Mesendoderm (in vitro differentiated cells): ENCODE measurements around the gene FSIP1.
A peak's percentile ranks its signal among the peaks of the same experiment; 100 is the strongest.

Experiments
- DNase-seq: peaks from one replicate; pipeline ENCODE4 v3.0.0; 2013
- H2AK5ac ChIP-seq: 2 replicates; pipeline ENCODE4 v1.6.1; 2013; ENCODE audit warnings: low read length, inconsistent platforms
- H2BK120ac ChIP-seq: 2 replicates; pipeline ENCODE4 v1.6.1; 2013; ENCODE audit warnings: low read depth, mild to moderate bottlenecking, low read length, moderate library complexity, mixed read lengths
- H2BK15ac ChIP-seq: replicated peaks from 2 replicates; pipeline ENCODE4 v1.6.1; 2013; ENCODE audit warnings: low read depth, mild to moderate bottlenecking, moderate library complexity
- H2BK5ac ChIP-seq: 2 replicates; pipeline ENCODE4 v1.6.1; 2013; ENCODE audit warnings: low read length, inconsistent platforms
- H3K18ac ChIP-seq: 2 replicates; pipeline ENCODE4 v1.6.1; 2013; ENCODE audit warnings: mild to moderate bottlenecking, low read length, mixed read lengths
- H3K23ac ChIP-seq: one replicate; pipeline ENCODE4 v1.6.1; 2013; ENCODE audit warnings: low read length
- H3K27ac ChIP-seq: 2 replicates; pipeline ENCODE4 v1.5.1; 2013; ENCODE audit warnings: low read depth, mild to moderate bottlenecking, inconsistent platforms, low read length, moderate library complexity
- H3K27me3 ChIP-seq: 2 replicates; pipeline ENCODE4 v1.6.1; 2013; ENCODE audit warnings: low read length, control low read depth, mild to moderate bottlenecking, inconsistent platforms; ENCODE audit not compliant: insufficient read depth, poor library complexity
- H3K36me3 ChIP-seq: 2 replicates; pipeline ENCODE4 v1.6.1; 2013; ENCODE audit warnings: low read length, inconsistent platforms; ENCODE audit not compliant: control insufficient read depth, insufficient read depth
- H3K4ac ChIP-seq: one replicate; pipeline ENCODE4 v1.6.1; 2013; ENCODE audit warnings: low read depth, mild to moderate bottlenecking, low read length, moderate library complexity
- H3K4me1 ChIP-seq: 2 replicates; pipeline ENCODE4 v1.6.1; 2013; ENCODE audit warnings: low read depth, low read length, inconsistent platforms; ENCODE audit not compliant: control insufficient read depth
- H3K4me2 ChIP-seq: 2 replicates; pipeline ENCODE4 v1.6.1; 2013; ENCODE audit warnings: low read length
- H3K4me3 ChIP-seq: 2 replicates; pipeline ENCODE4 v1.5.1; 2013; ENCODE audit warnings: mild to moderate bottlenecking, low read length
- H3K56ac ChIP-seq: one replicate; pipeline ENCODE4 v1.6.1; 2013; ENCODE audit warnings: low read length
- H3K79me1 ChIP-seq: 2 replicates; pipeline ENCODE4 v1.6.1; 2013; ENCODE audit warnings: low read length, inconsistent platforms
- H3K79me2 ChIP-seq: 2 replicates; pipeline ENCODE4 v1.6.1; 2013; ENCODE audit warnings: mild to moderate bottlenecking, low read length; ENCODE audit not compliant: control insufficient read depth, insufficient read depth
- H3K9ac ChIP-seq: 2 replicates; pipeline ENCODE4 v1.6.1; 2013; ENCODE audit warnings: low read length, inconsistent platforms
- H4K5ac ChIP-seq: one replicate; pipeline ENCODE4 v1.6.1; 2013; ENCODE audit warnings: low read length
- H4K8ac ChIP-seq: one replicate; pipeline ENCODE4 v1.6.1; 2013; ENCODE audit warnings: low read depth, mild to moderate bottlenecking, control low read depth, low read length, moderate library complexity
- WGBS: extraction: QIAGEN DNeasy Blood & Tissue Kit; methylation state at CpG from one replicate; pipeline ENCODE4 v1.1.7; 2013; ENCODE audit warnings: low lambda C conversion rate, missing lambda C conversion rate; ENCODE audit not compliant: insufficient coverage; ENCODE audit errors: extremely low coverage; 5-methylcytosine and 5-hydroxymethylcytosine counted together

FSIP1 gene

DNA sequence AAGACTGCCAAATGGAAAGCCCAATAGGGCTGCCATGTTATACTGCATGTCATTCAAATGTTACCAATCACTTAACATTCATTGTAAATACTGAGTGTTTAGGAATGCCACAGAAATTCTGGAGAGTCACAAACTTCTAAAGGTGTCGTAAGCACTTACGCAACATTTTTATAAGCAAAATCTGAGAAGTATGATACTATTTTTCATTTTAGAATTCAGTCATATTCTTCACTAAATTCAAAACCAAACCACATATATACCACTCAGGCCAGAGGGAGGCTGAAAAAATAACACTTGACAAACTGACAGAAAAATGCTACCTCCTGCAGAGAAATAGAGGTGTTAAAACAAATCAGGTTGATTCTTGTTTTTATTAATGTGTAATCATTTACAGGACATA lies 112.0 kb downstream of the FSIP1 start:
- H3K79me1 ChIP-seq: no peaks in the 10 kb centered on the region
- no CpG with 5 or more reads among the region's 2 CpGs for WGBS
- H3K79me2 ChIP-seq: no peaks in the 10 kb centered on the region
- DNase-seq: no peak
- H3K27ac ChIP-seq: no peak overlapping the region
- H2BK15ac ChIP-seq: no peak overlapping the region
- H3K4me2 ChIP-seq: no peak overlapping the region
- no peak overlapping the region for H3K9ac ChIP-seq
- H3K56ac ChIP-seq: no peak overlapping the region
- H3K27me3 ChIP-seq: no peaks in the 10 kb centered on the region
- H2BK5ac ChIP-seq: no peak overlapping the region
- H3K18ac ChIP-seq: no peak overlapping the region
- no peaks in the 10 kb centered on the region for H3K36me3 ChIP-seq
- H4K8ac ChIP-seq: no peak overlapping the region
- H3K4me1 ChIP-seq: peaks cover 6% of the 10 kb centered on the region
- no peak overlapping the region for H3K4me3 ChIP-seq
- H3K23ac ChIP-seq: no peak overlapping the region
- no peak overlapping the region for H3K4ac ChIP-seq
- H4K5ac ChIP-seq: no peak overlapping the region
- no peak overlapping the region for H2BK120ac ChIP-seq
- no peak overlapping the region for H2AK5ac ChIP-seq

DNA sequence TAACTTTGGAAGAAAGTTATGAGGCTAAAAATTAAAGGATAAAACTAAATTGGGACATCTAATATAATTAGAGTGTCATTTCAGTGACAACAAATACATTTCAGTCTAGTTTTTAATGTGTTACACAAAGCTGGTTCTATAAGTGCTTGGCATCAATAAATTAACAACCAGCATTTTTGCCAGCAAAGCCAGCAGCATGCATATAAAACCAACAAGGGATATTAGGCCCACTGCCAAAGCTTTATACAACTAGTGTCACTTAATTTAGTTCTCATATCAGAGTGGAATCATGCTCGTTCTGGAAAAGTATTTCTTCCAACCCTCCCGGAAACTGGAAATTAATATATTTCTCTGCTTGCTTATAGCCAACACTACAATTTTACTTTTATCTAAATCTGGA lies 113.0 kb downstream of the FSIP1 start:
- Histone ChIP-seq H3K9ac (no peak overlapping the region), H2BK5ac (no peak overlapping the region), H4K8ac (no peak overlapping the region), H3K4me1 (peaks cover 6% of the 10 kb centered on the region), H3K79me2 (no peaks in the 10 kb centered on the region), H3K56ac (no peak overlapping the region), H3K4ac (no peak overlapping the region), H2BK15ac (no peak overlapping the region), H3K27me3 (no peaks in the 10 kb centered on the region), H3K36me3 (no peaks in the 10 kb centered on the region), H4K5ac (no peak overlapping the region), H2BK120ac (no peak overlapping the region), H3K18ac (no peak overlapping the region), H3K4me3 (no peak overlapping the region), H3K79me1 (no peaks in the 10 kb centered on the region), H3K4me2 (no peak overlapping the region), H3K23ac (no peak overlapping the region), H2AK5ac (no peak overlapping the region), H3K27ac (no peak overlapping the region)
- no peak for DNase-seq
- WGBS: no CpG with 5 or more reads among the region's 2 CpGs

DNA sequence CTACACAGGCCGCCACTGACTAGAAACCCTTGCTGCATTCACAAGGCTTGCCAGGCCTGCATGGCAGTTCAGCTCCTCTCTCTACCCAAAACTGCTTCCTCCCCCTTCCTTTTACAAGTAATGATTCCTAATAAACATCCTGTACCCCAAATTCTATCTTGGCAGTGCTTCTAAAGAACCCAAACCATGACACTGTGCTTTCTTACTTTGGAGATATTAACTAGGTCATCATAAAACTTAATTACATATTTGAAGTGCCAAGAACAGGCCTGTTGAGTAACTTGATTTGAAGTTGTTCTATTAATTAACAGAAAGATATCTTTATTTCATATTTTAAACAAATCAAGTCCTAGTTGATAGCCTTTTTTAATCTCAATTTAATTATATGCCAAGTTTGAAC lies 113.4 kb downstream of the FSIP1 start:
- peaks cover 6% of the 10 kb centered on the region for H3K4me1 ChIP-seq
- no peak overlapping the region for H3K4me3 ChIP-seq
- no CpG with 5 or more reads among the region's 1 CpG for WGBS

DNA sequence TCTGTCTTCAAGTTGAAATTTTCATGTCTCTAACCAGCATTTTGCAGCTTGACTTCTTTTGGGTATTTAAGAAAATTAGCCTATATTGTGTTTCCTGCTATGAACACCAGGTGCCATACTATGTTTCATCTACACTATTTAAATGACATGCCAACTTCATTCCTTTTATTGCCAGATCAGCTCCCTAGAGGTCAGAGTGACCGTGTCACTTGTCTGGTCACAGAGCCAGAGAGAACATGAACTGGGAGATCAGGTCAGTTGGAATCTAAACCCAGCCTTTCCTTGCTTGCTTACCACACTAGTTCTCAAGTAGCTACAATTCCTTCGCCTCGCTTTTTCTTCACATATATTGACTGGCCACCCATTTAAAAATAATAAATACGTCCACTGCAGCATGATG lies 114.2 kb downstream of the FSIP1 start:
- Histone ChIP-seq H3K4me2 (no peak overlapping the region), H3K23ac (no peak overlapping the region), H3K79me1 (no peaks in the 10 kb centered on the region), H3K4ac (no peak overlapping the region), H3K18ac (no peak overlapping the region), H2AK5ac (no peak overlapping the region), H4K5ac (no peak overlapping the region), H3K79me2 (no peaks in the 10 kb centered on the region), H3K56ac (no peak overlapping the region), H4K8ac (no peak overlapping the region), H2BK5ac (no peak overlapping the region), H3K36me3 (no peaks in the 10 kb centered on the region), H2BK15ac (peak overlapping the region; percentile 39), H3K4me1 (peaks cover 6% of the 10 kb centered on the region), H3K27ac (no peak overlapping the region), H3K27me3 (no peaks in the 10 kb centered on the region), H2BK120ac (no peak overlapping the region), H3K4me3 (no peak overlapping the region), H3K9ac (no peak overlapping the region)
- no CpG with 5 or more reads among the region's 4 CpGs for WGBS
- no peak for DNase-seq

More for the DNA sequence above, 113.4 kb downstream of the FSIP1 start:
- Histone ChIP-seq H3K27ac (no peak overlapping the region), H2BK120ac (no peak overlapping the region), H2AK5ac (no peak overlapping the region), H2BK5ac (no peak overlapping the region), H3K27me3 (no peaks in the 10 kb centered on the region), H3K4me2 (no peak overlapping the region), H3K4ac (no peak overlapping the region), H3K56ac (no peak overlapping the region), H4K5ac (no peak overlapping the region), H4K8ac (no peak overlapping the region), H2BK15ac (no peak overlapping the region), H3K9ac (no peak overlapping the region), H3K79me1 (no peaks in the 10 kb centered on the region), H3K23ac (no peak overlapping the region), H3K79me2 (no peaks in the 10 kb centered on the region), H3K36me3 (no peaks in the 10 kb centered on the region), H3K18ac (no peak overlapping the region)
- no peak for DNase-seq

DNA sequence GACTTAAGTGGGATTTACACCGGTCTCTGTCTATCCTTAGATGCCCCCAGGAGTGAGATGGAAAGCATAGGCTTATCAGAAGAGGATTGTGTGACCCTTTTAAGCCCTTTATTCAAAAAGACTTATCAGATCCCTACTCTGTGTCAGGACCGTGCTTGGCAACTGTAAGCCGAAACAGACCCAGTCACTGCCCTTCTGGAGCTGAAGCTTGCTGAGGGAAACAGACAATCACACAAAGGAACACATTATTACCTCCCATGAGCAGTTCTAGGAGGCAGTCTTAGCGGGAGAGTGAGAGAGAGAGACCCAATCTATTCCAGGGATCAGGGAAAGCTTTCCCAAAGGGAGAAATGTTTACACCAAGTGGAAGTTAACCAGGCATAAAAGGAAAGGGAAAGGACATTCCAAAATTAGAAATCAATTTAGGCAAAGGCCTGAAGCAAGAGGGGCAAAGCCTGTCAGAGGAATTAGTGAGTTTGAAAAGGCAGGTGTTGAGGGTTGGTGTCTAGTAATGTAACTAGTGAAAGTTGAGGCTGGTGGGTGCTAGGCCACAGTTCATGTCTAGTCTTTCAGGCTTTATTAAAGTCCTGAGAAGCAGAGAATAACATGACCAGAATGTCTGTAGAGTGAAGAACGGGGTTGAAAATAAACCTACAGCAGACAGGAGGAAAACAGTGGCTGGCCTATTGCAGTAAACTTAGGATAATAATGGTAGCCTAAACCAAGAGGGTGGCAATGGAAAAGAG lies 115.1 kb downstream of the FSIP1 start:
- H4K8ac ChIP-seq: no peak overlapping the region
- no peak overlapping the region for H3K9ac ChIP-seq
- peak overlapping the region; percentile 45 for H2BK15ac ChIP-seq
- no peak overlapping the region for H2AK5ac ChIP-seq
- H4K5ac ChIP-seq: no peak overlapping the region
- H3K4me1 ChIP-seq: peaks cover 6% of the 10 kb centered on the region
- H3K36me3 ChIP-seq: no peaks in the 10 kb centered on the region
- no peaks in the 10 kb centered on the region for H3K79me1 ChIP-seq
- WGBS: no CpG with 5 or more reads among the region's 5 CpGs
- no peak overlapping the region for H3K4ac ChIP-seq
- no peak overlapping the region for H2BK120ac ChIP-seq
- no peak overlapping the region for H3K23ac ChIP-seq
- no peaks in the 10 kb centered on the region for H3K27me3 ChIP-seq
- H3K27ac ChIP-seq: peak overlapping the region; percentile 6
- peak overlapping the region; percentile 5 for H3K18ac ChIP-seq
- H3K56ac ChIP-seq: no peak overlapping the region
- H3K4me3 ChIP-seq: no peak overlapping the region
- no peaks in the 10 kb centered on the region for H3K79me2 ChIP-seq
- H3K4me2 ChIP-seq: no peak overlapping the region
- DNase-seq: peak; percentile 96
- H2BK5ac ChIP-seq: no peak overlapping the region

DNA sequence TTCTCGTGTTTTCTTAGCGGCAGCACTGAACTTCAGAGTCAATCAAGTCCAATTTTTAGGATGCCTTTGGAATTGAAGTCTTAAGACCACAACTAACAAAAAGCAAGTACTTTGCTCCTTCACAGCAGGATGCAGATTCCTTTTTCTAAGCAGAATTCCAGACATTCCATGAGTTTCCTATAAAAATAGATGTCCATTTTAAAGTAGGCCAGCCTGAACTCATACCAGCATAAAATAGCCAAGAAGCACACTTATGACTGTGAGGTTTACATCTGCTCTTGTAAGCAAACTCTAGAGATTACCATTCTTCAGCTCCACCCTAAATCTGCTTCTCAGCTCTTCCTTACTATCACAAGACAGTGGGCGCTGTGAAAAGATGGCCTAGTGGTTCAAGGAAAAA lies 116.0 kb downstream of the FSIP1 start:
- Histone ChIP-seq H3K27ac (no peak overlapping the region), H3K79me1 (no peaks in the 10 kb centered on the region)
- WGBS: no CpG with 5 or more reads among the region's 3 CpGs

More for the DNA sequence above, 116.0 kb downstream of the FSIP1 start:
- Histone ChIP-seq H2BK120ac (peak overlapping the region; percentile 38), H4K8ac (no peak overlapping the region), H3K23ac (no peak overlapping the region), H3K79me2 (no peaks in the 10 kb centered on the region), H3K4me3 (no peak overlapping the region), H4K5ac (no peak overlapping the region), H3K36me3 (no peaks in the 10 kb centered on the region), H3K4ac (no peak overlapping the region), H2BK15ac (no peak overlapping the region), H2AK5ac (no peak overlapping the region), H3K4me1 (peaks cover 6% of the 10 kb centered on the region), H3K4me2 (no peak overlapping the region), H3K18ac (peak overlapping the region; percentile 56), H2BK5ac (no peak overlapping the region), H3K56ac (no peak overlapping the region), H3K9ac (no peak overlapping the region), H3K27me3 (no peaks in the 10 kb centered on the region)
- peak; percentile 78 for DNase-seq
